DOHH2 (cell line): ENCODE measurements around the gene PHYHIPL.

ENCODE experiments used
- CTCF ChIP-seq: fragments of 200-600 bp; sonication (generic); IDR thresholded peaks from one replicate; pipeline ENCODE4 v1.5.1; 2014; ENCODE audit warnings: antibody characterized with exemption, mild to moderate bottlenecking, low read depth, low read length; ENCODE audit not compliant: poor library complexity, severe bottlenecking
- EZH2phosphoT487 ChIP-seq: fragments of 200-600 bp; sonication (generic); IDR thresholded peaks from 2 replicates; pipeline ENCODE4 v1.6.1; 2017; ENCODE audit warnings: borderline replicate concordance, mild to moderate bottlenecking, antibody characterized with exemption, low read length, moderate library complexity, mixed read lengths

GRCh38 chr10:59229441-59229840 lies 53.0 kb downstream of the PHYHIPL start:
- TF ChIP-seq CTCF (no peak), EZH2phosphoT487 (no peak)
